SU-DHL-6 (cell line): ENCODE data around the gene SEMA5A.

Experiments
- H2AFZ ChIP-seq: fragments of 200-600 bp; sonication (generic); 2 replicates; pipeline ENCODE4 v1.6.1; 2014; ENCODE audit warnings: low read depth, mild to moderate bottlenecking, moderate library complexity, mixed read lengths, antibody characterized with exemption, low read length; ENCODE audit not compliant: severe bottlenecking
- H3F3A ChIP-seq: fragments of 200-600 bp; shearing (Covaris generic); 2 replicates; pipeline ENCODE4 v1.6.0; 2016; ENCODE audit warnings: antibody characterized with exemption, mild to moderate bottlenecking; ENCODE audit not compliant: insufficient read depth
- H3K27ac ChIP-seq: fragments of 200-600 bp; sonication (generic); 2 replicates; pipeline ENCODE4 v1.5.1; 2016; ENCODE audit warnings: low read depth, mild to moderate bottlenecking, low read length, moderate library complexity, mixed read lengths
- H3K27me3 ChIP-seq: fragments of 200-600 bp; sonication (generic), shearing (Covaris generic); 2 replicates; pipeline ENCODE4 v1.6.0; 2014; ENCODE audit warnings: mild to moderate bottlenecking, low read length
- H3K36me3 ChIP-seq: fragments of 200-600 bp; sonication (generic); 2 replicates; pipeline ENCODE4 v1.6.1; 2014; ENCODE audit warnings: mild to moderate bottlenecking, low read length, mixed read lengths
- H3K4me2 ChIP-seq: fragments of 300-600, 200-600 bp; shearing (Covaris generic), sonication (generic); 2 replicates; pipeline ENCODE4 v1.6.0; 2014; ENCODE audit warnings: low read length, low read depth, mild to moderate bottlenecking; ENCODE audit not compliant: poor library complexity, severe bottlenecking
- H3K4me3 ChIP-seq: fragments of 200-600 bp; sonication (generic); 2 replicates; pipeline ENCODE4 v1.5.1; 2014; ENCODE audit warnings: antibody characterized with exemption, low read length, mild to moderate bottlenecking, mixed read lengths; ENCODE audit not compliant: insufficient read depth, poor library complexity, severe bottlenecking
- H3K79me2 ChIP-seq: fragments of 200-600 bp; sonication (generic); 2 replicates; pipeline ENCODE4 v1.6.1; 2014; ENCODE audit warnings: mild to moderate bottlenecking, low read length, moderate library complexity; ENCODE audit not compliant: insufficient read depth
- H3K9ac ChIP-seq: fragments of 200-600 bp; sonication (generic); 2 replicates; pipeline ENCODE4 v1.7.0; 2014; ENCODE audit warnings: mild to moderate bottlenecking, low read length
- H3K9me2 ChIP-seq: fragments of 200-600 bp; sonication (generic); replicated peaks from 2 replicates; pipeline ENCODE4 v1.6.1; 2014; ENCODE audit warnings: low read length; ENCODE audit not compliant: insufficient read depth
- H3K9me3 ChIP-seq: fragments of 200-600 bp; sonication (generic); 2 replicates; pipeline ENCODE4 v1.6.1; 2014; ENCODE audit warnings: low read length, mixed read lengths; ENCODE audit not compliant: insufficient read depth
- H4K20me1 ChIP-seq: fragments of 200-600 bp; sonication (generic); 2 replicates; pipeline ENCODE4 v1.6.1; 2014; ENCODE audit warnings: low read depth, mild to moderate bottlenecking, antibody characterized with exemption, low read length, moderate library complexity, mixed read lengths
- EZH2phosphoT487 ChIP-seq: fragments of 200-600 bp; sonication (generic), shearing (Covaris generic); conservative IDR thresholded peaks from 2 replicates; pipeline ENCODE4 v1.6.1; 2018; ENCODE audit warnings: mild to moderate bottlenecking, antibody characterized with exemption, low read length, moderate library complexity, mixed read lengths
- TF ChIP-seq, protein P1 (sequence below): fragments of 200-600 bp; sonication (generic); IDR thresholded peaks from one replicate; pipeline ENCODE4 v1.5.1; 2017; ENCODE audit warnings: antibody characterized with exemption, mild to moderate bottlenecking, low read length, moderate library complexity; ENCODE audit not compliant: insufficient read depth, poor library complexity, severe bottlenecking

The SEMA5A gene

DNA sequence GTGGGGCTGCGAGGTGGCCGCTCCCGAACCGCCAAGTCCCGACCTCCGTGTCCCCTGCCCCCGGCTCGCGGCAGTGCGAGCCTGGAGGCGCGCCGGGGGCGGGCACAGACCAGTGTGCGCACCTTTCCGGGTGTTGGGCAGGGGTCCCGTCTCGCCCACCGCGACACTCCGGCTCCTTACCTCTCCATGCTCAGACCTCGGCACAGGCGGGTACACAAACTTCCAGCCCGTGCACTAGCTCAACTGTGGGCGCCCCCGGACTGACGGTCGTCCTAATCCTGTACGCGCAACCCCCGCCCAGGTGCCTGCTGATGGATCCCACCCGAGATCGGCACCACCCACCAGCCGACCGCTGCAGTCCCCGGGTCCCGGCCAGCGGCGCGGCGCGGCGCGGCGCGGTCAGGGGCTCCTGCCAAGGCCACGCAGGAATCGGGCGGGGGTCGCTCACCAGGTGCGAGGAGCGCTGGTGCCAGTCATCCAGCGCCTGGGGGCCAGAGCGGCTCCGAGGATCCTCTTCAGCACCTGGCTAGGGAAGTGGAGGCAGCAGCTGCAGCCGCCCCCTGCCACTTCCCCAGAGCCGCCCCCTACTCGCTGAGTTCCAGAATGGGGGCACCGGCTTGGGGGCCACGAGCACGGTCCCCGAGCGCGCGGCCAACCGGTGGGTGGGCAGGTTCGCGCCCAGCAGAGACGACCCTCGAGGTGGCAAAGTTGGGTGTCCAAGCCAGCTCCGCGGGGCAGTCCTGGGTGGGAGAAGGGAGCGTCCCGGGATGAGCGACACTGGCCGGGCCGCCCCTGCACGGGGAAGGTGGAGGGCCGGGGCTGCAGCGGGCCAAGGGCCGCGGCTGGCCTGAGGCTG lies 511 bp downstream of the SEMA5A start:
- Histone ChIP-seq H3K9me3 (no peaks in the 10 kb centered on the region), H3K36me3 (no peaks in the 10 kb centered on the region), H3K79me2 (no peaks in the 10 kb centered on the region), H2AFZ (no peak overlapping the region), H3K9me2 (no peaks in the 10 kb centered on the region), H3F3A (no peaks in the 10 kb centered on the region), H3K9ac (no peak overlapping the region), H3K27ac (no peak overlapping the region), H4K20me1 (no peaks in the 10 kb centered on the region), H3K27me3 (no peaks in the 10 kb centered on the region), H3K4me2 (no peak overlapping the region), H3K4me3 (no peak overlapping the region)
- TF ChIP-seq, protein P1, sequence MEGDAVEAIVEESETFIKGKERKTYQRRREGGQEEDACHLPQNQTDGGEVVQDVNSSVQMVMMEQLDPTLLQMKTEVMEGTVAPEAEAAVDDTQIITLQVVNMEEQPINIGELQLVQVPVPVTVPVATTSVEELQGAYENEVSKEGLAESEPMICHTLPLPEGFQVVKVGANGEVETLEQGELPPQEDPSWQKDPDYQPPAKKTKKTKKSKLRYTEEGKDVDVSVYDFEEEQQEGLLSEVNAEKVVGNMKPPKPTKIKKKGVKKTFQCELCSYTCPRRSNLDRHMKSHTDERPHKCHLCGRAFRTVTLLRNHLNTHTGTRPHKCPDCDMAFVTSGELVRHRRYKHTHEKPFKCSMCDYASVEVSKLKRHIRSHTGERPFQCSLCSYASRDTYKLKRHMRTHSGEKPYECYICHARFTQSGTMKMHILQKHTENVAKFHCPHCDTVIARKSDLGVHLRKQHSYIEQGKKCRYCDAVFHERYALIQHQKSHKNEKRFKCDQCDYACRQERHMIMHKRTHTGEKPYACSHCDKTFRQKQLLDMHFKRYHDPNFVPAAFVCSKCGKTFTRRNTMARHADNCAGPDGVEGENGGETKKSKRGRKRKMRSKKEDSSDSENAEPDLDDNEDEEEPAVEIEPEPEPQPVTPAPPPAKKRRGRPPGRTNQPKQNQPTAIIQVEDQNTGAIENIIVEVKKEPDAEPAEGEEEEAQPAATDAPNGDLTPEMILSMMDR: no peak
- no peak for TF ChIP-seq EZH2phosphoT487

DNA sequence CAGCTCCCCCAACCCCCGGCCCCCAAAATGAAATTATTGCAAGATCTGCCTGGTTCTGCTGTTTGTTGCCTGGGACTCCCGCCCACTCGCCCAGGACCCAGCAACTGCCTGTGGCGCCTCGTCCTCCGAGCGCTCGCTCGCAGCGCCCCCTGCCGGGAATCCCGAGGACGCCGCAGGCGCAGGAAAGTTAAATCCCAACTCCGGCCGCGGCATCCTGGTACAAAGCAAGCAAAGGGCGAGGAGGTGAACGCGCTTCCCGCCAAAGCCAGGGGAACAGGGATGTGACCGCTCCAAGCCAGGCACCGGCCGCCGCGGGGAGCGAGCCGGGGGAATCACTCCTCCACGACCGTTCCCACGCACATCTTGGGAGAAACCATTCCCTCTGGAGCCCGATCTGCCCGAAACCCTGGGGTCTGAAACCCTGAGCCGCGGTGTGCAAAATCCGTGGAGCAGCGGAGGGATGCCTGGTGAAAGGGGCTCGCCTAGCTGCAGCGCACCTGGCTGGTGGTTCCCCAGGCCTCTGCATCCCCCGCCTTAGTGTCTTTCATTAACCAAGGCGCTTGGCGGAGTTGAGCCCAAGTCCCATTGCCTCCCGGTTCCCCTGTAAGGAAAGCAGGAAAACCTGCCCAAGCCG lies 1.3 kb downstream of the SEMA5A start:
- Histone ChIP-seq H3K4me2 (no peak overlapping the region), H3K9me2 (no peaks in the 10 kb centered on the region), H4K20me1 (no peaks in the 10 kb centered on the region), H3K9ac (no peak overlapping the region), H3K27ac (no peak overlapping the region), H3K79me2 (no peaks in the 10 kb centered on the region), H3K36me3 (no peaks in the 10 kb centered on the region), H2AFZ (no peak overlapping the region), H3K4me3 (no peak overlapping the region), H3K9me3 (no peaks in the 10 kb centered on the region), H3F3A (no peaks in the 10 kb centered on the region), H3K27me3 (no peaks in the 10 kb centered on the region)
- TF ChIP-seq, protein P1: peak; percentile 15
- TF ChIP-seq EZH2phosphoT487: no peak

DNA sequence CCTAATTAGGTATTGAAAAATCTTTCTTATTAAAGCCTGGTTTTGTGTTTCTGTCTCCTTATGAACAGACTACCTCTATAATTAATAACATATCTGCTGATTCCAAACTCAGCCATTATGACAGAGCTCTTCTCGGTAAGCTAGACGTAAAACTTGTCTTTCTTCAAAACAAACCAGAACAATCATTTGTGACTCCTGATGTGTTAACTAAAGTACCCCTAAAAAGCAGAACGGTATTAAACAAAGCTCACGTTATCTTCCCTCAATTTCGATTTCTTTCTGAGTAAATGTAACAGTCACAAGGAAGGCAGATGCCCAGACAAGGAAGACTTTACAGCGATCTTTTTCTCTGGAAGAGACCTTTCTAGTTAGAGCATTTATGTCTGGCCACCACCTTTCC lies 1.8 kb downstream of the SEMA5A start:
- no peaks in the 10 kb centered on the region for H3K36me3 ChIP-seq
- H3K27ac ChIP-seq: no peak overlapping the region
- no peaks in the 10 kb centered on the region for H3K79me2 ChIP-seq
- no peaks in the 10 kb centered on the region for H3K9me2 ChIP-seq
- H3F3A ChIP-seq: no peaks in the 10 kb centered on the region
- H3K4me3 ChIP-seq: no peak overlapping the region
- H2AFZ ChIP-seq: no peak overlapping the region
- no peak for TF ChIP-seq EZH2phosphoT487
- TF ChIP-seq, protein P1: no peak
- no peak overlapping the region for H3K4me2 ChIP-seq
- H3K9ac ChIP-seq: no peak overlapping the region
- no peaks in the 10 kb centered on the region for H4K20me1 ChIP-seq
- H3K27me3 ChIP-seq: no peaks in the 10 kb centered on the region
- H3K9me3 ChIP-seq: no peaks in the 10 kb centered on the region
